ENCODE results near the gene UNC79. TPM values are rescaled to one million over a fixed set of nuclear protein-coding genes. Genes with fewer than 3 reads are reported as not detected.

Gene UNC79
- total RNA-seq, 2 donors from 2014 or later: 0.19 to 0.31 TPM

DNA sequence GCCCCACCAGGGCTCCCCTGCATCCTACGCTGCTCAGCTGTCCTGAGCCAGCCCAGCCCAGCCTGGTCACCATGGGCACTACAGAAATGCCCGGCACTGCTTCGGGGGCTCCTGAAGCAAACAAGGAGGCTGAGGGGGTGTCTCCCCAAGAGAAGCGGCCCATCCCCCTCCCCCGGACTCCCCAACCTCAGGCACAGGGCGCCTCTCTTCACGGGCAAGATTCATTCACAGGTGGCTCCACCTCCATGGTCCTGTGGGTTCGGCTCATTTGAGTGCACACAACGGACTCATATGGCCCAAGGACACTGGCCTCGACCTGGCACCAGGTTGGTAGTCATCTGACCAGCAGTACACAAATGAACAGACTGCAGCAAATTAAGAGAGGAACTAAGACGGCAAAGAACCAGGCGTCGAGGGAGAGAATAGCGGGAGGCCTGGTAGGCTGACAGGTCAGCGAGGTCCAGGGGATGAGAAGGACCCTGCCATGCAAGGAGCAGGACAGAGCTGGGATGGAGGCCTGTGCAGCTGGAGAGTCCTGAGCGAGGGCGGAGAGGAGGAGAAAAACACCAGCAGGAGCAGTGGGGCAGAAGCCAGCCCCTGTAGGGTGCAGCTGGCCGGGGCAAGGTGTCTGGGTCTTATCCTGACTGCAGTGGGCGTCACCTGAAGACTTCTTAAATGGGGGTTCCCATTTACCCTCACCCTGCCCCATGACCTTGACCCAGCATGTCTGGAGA is 297.3 kb downstream of the UNC79 start:
- no peaks in the 10 kb centered on the region for H3K36me3 ChIP-seq

DNA sequence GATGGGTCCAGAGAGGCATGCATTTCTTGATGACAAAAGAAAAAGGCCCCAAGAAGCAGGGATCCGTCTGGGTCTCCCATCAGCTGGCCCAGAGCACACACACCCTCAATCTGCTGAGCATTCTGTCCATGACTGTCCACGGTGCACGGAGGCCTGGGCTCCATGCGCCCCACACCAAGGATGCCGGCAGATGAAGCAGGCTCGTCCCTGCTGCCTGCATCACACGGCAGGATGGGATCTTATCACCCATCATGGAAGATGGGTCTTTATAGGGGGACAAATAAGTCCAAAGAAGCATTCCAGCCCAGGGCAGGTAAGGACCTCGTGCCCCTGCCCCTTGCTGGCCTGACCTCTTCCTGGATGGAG is 297.9 kb downstream of the UNC79 start:
- TF ChIP-seq, protein P1, sequence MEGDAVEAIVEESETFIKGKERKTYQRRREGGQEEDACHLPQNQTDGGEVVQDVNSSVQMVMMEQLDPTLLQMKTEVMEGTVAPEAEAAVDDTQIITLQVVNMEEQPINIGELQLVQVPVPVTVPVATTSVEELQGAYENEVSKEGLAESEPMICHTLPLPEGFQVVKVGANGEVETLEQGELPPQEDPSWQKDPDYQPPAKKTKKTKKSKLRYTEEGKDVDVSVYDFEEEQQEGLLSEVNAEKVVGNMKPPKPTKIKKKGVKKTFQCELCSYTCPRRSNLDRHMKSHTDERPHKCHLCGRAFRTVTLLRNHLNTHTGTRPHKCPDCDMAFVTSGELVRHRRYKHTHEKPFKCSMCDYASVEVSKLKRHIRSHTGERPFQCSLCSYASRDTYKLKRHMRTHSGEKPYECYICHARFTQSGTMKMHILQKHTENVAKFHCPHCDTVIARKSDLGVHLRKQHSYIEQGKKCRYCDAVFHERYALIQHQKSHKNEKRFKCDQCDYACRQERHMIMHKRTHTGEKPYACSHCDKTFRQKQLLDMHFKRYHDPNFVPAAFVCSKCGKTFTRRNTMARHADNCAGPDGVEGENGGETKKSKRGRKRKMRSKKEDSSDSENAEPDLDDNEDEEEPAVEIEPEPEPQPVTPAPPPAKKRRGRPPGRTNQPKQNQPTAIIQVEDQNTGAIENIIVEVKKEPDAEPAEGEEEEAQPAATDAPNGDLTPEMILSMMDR (IDR thresholded peaks at IDR 0.05): no peak
- Histone ChIP-seq H3K4me1 (no peaks in the 10 kb centered on the region), H3K36me3 (no peaks in the 10 kb centered on the region), H3K9me3 (no peaks in the 10 kb centered on the region), H3K27me3 (no peaks in the 10 kb centered on the region), H3K4me3 (no peak overlapping the region), H3K27ac (no peak overlapping the region)
- no peak for DNase-seq (ENCODE audit: low spot score)

More for the DNA sequence above, 297.3 kb downstream of the UNC79 start:
- TF ChIP-seq, protein P1 (IDR thresholded peaks at IDR 0.05): no peak
- no peaks in the 10 kb centered on the region for H3K4me1 ChIP-seq
- no peaks in the 10 kb centered on the region for H3K27me3 ChIP-seq
- DNase-seq (ENCODE audit: low spot score): no peak
- no peak overlapping the region for H3K27ac ChIP-seq
- H3K9me3 ChIP-seq: no peaks in the 10 kb centered on the region
- no peak overlapping the region for H3K4me3 ChIP-seq

DNA sequence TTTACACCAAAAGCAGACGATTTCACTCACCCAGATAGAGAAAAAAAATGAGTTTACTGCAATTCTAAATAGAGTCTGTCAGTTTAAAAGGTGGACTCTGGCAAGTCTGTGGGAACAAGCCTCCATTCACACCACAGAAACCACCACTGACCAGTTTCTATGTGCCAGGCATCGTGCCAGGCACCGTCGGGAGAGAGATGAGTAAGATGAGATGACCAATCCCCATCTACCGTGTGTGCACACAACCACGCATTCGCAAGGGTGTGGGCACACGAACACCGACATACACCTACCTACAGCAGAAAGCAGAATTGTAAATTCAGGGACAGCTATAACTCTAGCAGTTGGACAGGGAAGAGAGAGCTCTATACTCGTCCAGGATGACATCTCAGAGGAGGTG is 299.3 kb downstream of the UNC79 start:
- Histone ChIP-seq H3K27ac (no peak overlapping the region), H3K9me3 (no peaks in the 10 kb centered on the region), H3K4me1 (no peaks in the 10 kb centered on the region), H3K4me3 (no peak overlapping the region), H3K27me3 (no peaks in the 10 kb centered on the region), H3K36me3 (no peaks in the 10 kb centered on the region)
- TF ChIP-seq, protein P1 (IDR thresholded peaks at IDR 0.05): no peak
- no peak for DNase-seq (ENCODE audit: low spot score)

DNA sequence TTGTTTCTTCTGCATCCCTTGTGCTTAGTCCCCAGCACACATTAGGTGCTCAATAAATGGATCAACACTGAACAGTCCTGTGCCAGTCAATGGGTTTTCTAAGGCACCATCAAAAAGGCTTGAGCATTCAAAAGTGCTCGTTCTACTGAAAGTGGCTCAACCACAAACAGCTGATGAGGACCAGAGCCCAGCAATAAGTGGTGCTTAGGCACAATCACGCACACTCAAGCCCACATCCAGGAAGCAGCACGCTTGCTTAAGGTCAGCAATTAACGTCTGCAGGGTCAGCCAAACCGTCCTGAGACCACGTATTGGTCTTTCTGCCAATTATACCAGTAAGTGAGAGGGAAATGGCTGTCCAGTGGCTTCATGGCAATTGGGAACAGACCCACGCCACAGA is 301.0 kb downstream of the UNC79 start:
- no peaks in the 10 kb centered on the region for H3K4me1 ChIP-seq
- no peak overlapping the region for H3K27ac ChIP-seq
- no peak for DNase-seq (ENCODE audit: low spot score)
- H3K36me3 ChIP-seq: no peaks in the 10 kb centered on the region
- H3K27me3 ChIP-seq: no peaks in the 10 kb centered on the region
- TF ChIP-seq, protein P1 (IDR thresholded peaks at IDR 0.05): no peak
- no peaks in the 10 kb centered on the region for H3K9me3 ChIP-seq
- no peak overlapping the region for H3K4me3 ChIP-seq

DNA sequence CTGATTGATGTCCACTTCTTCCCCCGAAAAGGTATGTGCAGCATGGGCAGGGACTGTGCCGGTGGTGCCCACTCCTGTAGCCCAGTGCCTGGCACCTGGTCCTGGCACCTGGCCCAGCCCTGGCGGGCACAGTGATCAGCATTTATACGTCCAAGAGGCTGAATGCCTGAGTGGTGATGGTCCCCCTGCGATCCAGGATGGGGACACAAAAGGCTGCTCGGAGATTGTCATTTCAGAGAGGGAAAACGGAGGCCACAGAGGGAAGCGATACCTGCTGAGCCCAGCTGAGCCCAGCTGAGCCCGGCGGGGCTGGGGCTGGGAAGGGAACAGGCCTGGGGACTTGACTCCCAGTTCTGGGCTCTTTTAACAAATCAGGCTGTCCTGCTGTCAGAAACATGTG is 301.8 kb downstream of the UNC79 start:
- Histone ChIP-seq H3K36me3 (no peaks in the 10 kb centered on the region), H3K9me3 (no peaks in the 10 kb centered on the region), H3K4me3 (no peak overlapping the region), H3K27me3 (no peaks in the 10 kb centered on the region), H3K4me1 (no peaks in the 10 kb centered on the region), H3K27ac (no peak overlapping the region)
- no peak for DNase-seq (ENCODE audit: low spot score)
- TF ChIP-seq, protein P1 (IDR thresholded peaks at IDR 0.05): no peak

- H3K27me3 ChIP-seq: no peaks in the 10 kb centered on the region
- TF ChIP-seq, protein P1 (IDR thresholded peaks at IDR 0.05): no peak
These were observed 302.5 kb downstream of the UNC79 start for GRCh38 chr14:93733231-93733630.

More at GRCh38 chr14:93733231-93733630, 302.5 kb downstream of the UNC79 start:
- H3K4me3 ChIP-seq: no peak overlapping the region
- no peaks in the 10 kb centered on the region for H3K9me3 ChIP-seq
- no peak for DNase-seq (ENCODE audit: low spot score)
- no peak overlapping the region for H3K27ac ChIP-seq
- no peaks in the 10 kb centered on the region for H3K36me3 ChIP-seq
- H3K4me1 ChIP-seq: no peaks in the 10 kb centered on the region
